GM11168 (cell line): Measurements from ENCODE around the gene AK6.
"Not testable (repeated sequence)": the region's sequence is repeated elsewhere in the genome, so short reads cannot be mapped to it uniquely, and the experiment has no call there.

ENCODE experiments used
- in situ Hi-C: fragments of 300-500 bp; cut with MboI; formaldehyde crosslinking; loops from one replicate; pipeline ENCODE4 v1.12.0; 2022; ENCODE audit warnings: low sequenced_read_pairs; ENCODE audit not compliant: unreplicated experiment

Gene AK6

GRCh38 chr5:69369340-69370121 lies at the start of gene AK6, which contains the start of the genes RAD17 and TAF9:
TSS of gene AK6 (minus strand) at chr5:69369520. CDS start at chr5:69369490, 30 bp downstream.
TSS of gene RAD17 (plus strand) at chr5:69369818. CDS start at chr5:69372209, 2,391 bp downstream.
TSS of gene TAF9 (minus strand) at chr5:69369520. CDS start at chr5:69365737, 3,783 bp downstream.
- in situ Hi-C loops, result no loop called here

- in situ Hi-C loops, result no loop called here
These were observed 49.2 kb upstream of the AK6 start for GRCh38 chr5:69418554-69418953.

- in situ Hi-C loops, result no loop called here
These were observed 47.4 kb upstream of the AK6 start for GRCh38 chr5:69416699-69417098.

- in situ Hi-C loops, result no loop called here
These were observed 46.9 kb upstream of the AK6 start for GRCh38 chr5:69416180-69416579.

GRCh38 chr5:69415584-69415958 lies 46.3 kb upstream of the AK6 start:
- in situ Hi-C loops, result no loop called here

- in situ Hi-C loops, result no loop called here
These were observed 45.7 kb upstream of the AK6 start, which contains the start of gene MARVELD2 for GRCh38 chr5:69414885-69415583. TSS of gene MARVELD2 (plus strand) at chr5:69415116. CDS start at chr5:69419386, 4,270 bp downstream.

GRCh38 chr5:69404659-69405330 lies 35.5 kb upstream of the AK6 start:
- in situ Hi-C loops, result no loop called here

GRCh38 chr5:69378376-69378775 lies 9.1 kb upstream of the AK6 start:
- in situ Hi-C loops, result no loop called here

GRCh38 chr5:69374911-69375446 lies 5.7 kb upstream of the AK6 start:
- in situ Hi-C loops, result no loop called here

- in situ Hi-C loops, result no loop called here
These were observed 3.1 kb upstream of the AK6 start for GRCh38 chr5:69372394-69372793.

- in situ Hi-C loops, result not testable (repeated sequence)
These were observed 1.0 kb upstream of the AK6 start for GRCh38 chr5:69370335-69370734.

GRCh38 chr5:69368458-69369339 lies 621 bp downstream of the AK6 start:
- in situ Hi-C loops, result no loop called here

GRCh38 chr5:69367697-69368279 lies 1.5 kb downstream of the AK6 start:
- in situ Hi-C loops, result no loop called here

- in situ Hi-C loops, result no loop called here
These were observed 4.5 kb downstream of the AK6 start for GRCh38 chr5:69364850-69365249.

GRCh38 chr5:69364414-69364813 lies 4.9 kb downstream of the AK6 start:
- in situ Hi-C loops, result no loop called here

GRCh38 chr5:69360442-69360841 lies 8.9 kb downstream of the AK6 start:
- in situ Hi-C loops, result no loop called here

GRCh38 chr5:69359699-69360098 lies 9.6 kb downstream of the AK6 start:
- in situ Hi-C loops, result no loop called here

GRCh38 chr5:69350664-69351063 lies 18.7 kb downstream of the AK6 start:
- in situ Hi-C loops, result no loop called here

- in situ Hi-C loops, result no loop called here
These were observed 26.2 kb downstream of the AK6 start for GRCh38 chr5:69343083-69343482.
